Erythroblast (primary cell): ENCODE results near the gene MYOM3.

Experiments
- DNase-seq, 2 experiments: peaks; one replicate each; lab custom pipeline; 2025; lab: John Stamatoyannopoulos, UW
- GATA1 ChIP-seq: IDR thresholded peaks from 2 replicates; pipeline ENCODE4 v1.6.1; 2011; ENCODE audit warnings: low read depth, mild to moderate bottlenecking, control low read depth, low read length, moderate library complexity
- POLR2A ChIP-seq: IDR thresholded peaks from 2 replicates; pipeline ENCODE4 v1.6.1; 2011; ENCODE audit warnings: mild to moderate bottlenecking, low read length

Gene MYOM3

DNA sequence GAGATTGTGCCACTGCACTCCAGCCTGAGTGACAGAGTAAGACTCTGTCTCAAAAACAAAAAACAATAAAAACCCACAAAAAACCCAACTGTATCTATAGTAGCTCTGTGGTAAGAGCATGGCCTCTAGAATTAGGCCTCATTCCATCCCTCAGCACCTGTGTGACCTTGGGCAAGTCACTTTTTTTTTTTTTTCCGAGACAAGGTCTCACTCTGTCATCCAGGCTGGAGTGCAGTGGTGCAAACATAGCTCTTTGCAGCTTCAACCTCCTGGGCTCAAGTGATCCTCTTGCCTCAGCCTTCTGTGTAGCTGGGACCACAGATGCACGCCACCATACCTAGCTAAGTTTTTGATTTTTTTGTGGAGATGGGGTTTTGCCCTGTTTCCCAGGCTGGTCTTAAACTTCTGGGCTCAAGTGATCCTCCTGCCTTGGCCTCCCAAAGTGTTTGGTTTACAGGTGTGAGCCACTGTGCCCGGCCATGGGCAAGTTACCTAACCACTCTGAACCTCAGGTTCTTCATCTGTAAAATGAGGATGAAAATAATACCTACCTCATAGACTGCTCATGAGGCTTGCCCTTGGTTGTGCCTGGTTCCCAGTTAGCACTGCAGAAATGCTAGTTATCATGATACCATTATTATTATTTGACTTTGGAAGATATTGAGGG is 15.3 kb upstream of the MYOM3 start:
- DNase-seq = no peak
- TF ChIP-seq POLR2A (no peak), GATA1 (no peak)

GRCh38 chr1:24126672-24127023 is 14.7 kb upstream of the MYOM3 start:
- TF ChIP-seq POLR2A = no peak
- no peak for TF ChIP-seq GATA1

DNA sequence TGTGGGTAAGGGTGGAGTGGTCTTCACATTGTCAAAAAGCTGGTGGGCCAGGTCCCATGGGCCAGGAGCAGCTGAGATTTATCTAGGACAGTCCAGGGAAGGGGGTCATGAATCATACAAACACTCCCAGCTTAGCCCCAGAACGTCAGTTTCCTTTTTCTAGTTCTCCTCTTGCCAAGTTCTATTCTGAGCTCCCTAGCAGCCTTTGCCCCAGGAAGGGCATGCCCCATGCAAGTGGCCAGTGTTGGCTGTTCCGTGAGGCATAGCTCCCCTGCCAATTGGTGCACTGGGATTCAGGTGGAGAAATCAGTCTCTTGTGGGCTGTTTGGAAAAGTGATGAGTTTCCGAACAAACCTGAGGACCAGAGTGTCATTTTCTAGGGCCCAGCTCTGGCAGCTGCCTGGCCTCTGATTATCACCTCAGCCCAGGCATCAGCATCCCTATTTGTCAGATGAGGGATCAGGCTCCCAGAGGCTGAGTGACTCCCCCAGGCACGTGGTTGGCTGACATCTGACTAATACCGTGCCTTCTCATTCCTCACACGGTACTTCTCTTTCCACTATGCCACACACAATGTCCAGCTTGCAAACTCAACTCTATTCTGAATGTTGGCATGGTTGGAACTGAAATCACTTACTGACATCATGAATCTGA is 14.2 kb upstream of the MYOM3 start:
- TF ChIP-seq POLR2A (no peak), GATA1 (no peak)
- no peak for DNase-seq

More at GRCh38 chr1:24126672-24127023, 14.7 kb upstream of the MYOM3 start:
- no peak for DNase-seq

- no peak for DNase-seq
- TF ChIP-seq POLR2A (no peak), GATA1 (no peak)
Observed at GRCh38 chr1:24125456-24125855, 13.5 kb upstream of the MYOM3 start.

GRCh38 chr1:24124980-24125379 is 13.0 kb upstream of the MYOM3 start:
- DNase-seq = no peak
- no peak for TF ChIP-seq GATA1
- TF ChIP-seq POLR2A = no peak

GRCh38 chr1:24123611-24124010 is 11.7 kb upstream of the MYOM3 start:
- TF ChIP-seq POLR2A = no peak
- TF ChIP-seq GATA1 = no peak

GRCh38 chr1:24122776-24123175 is 10.8 kb upstream of the MYOM3 start:
- TF ChIP-seq POLR2A (no peak), GATA1 (no peak)
- no peak for DNase-seq

More at GRCh38 chr1:24123611-24124010, 11.7 kb upstream of the MYOM3 start:
- no peak for DNase-seq

GRCh38 chr1:24121406-24121805 is 9.5 kb upstream of the MYOM3 start:
- DNase-seq = no peak
- TF ChIP-seq GATA1 (no peak), POLR2A (no peak)

DNA sequence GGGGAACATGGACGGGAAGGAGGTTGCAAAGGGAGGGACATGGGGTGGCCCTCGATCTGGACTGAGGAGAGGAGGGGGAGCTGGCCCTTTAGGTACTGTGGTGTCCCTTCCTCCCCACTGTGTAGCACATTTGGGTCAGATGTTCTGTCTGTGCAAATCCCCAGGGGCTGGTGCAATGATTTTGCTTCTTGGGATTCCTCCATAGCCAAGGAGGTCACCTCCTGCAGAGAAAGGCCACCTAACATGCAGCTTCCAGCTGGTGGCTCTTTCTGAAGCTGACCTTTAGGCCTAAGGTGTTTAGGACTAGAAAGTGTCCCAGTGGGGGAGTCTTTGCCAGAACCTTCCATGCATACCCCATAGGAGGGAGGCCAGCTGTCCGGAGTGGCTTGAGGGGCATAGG is 9.0 kb upstream of the MYOM3 start:
- TF ChIP-seq POLR2A (no peak), GATA1 (no peak)
- DNase-seq = no peak

GRCh38 chr1:24119859-24120756 is 8.2 kb upstream of the MYOM3 start:
- DNase-seq = no peak
- TF ChIP-seq GATA1 (no peak), POLR2A (no peak)

DNA sequence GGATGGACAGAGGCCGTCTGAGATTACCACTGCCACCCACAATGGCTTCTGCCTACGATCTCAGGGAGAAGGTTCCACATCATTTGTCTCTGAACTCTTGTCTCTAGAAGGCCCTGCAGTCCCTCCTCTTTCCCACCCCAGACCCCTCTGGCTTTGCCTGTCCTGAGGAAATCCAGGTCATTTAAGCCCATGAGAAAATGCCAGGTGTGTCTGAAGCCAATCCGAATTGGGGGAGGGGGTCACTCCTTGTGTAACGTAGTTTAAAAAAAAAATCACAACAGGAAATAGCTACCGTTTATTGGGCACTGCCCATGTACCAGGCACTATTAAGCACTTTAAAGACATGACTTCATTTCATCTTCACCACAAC is 7.5 kb upstream of the MYOM3 start:
- no peak for DNase-seq
- no peak for TF ChIP-seq GATA1

GRCh38 chr1:24118410-24119242 is 6.7 kb upstream of the MYOM3 start:
- DNase-seq = no peak
- no peak for TF ChIP-seq GATA1

DNA sequence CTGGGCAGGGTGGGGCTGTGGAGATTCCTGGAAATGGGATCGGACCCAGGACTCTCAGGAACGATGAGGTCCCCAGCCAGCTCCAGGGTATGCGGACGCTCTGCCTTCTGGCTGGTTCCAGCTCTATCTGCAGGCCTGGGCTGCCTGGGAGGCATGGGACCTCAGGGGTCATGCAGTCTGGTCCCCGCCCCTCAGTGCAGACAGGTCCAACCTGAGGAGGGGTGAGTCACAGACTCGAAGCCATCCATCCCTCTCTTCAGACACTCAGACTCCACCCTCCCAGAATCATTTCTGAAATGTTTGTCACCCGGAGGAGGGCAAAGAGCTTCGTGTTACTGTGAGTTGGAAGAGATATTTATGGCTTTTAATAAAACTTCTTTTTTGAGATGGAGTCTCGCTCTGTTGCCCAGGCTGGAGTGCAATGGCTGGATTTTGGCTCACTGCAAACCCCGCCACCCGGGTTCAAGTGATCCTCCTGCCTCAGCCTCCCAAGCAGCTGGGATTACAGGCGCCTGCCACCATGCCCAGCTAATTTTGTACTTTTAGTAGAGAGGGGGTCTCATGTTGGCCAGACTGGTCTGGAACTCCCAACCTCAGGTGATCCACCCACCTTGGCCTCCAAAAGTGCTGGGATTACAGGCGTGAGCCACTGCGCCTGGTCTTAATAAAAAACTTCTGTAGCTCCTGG is 5.9 kb upstream of the MYOM3 start:
- DNase-seq = no peak
- TF ChIP-seq GATA1 = no peak
- no peak for TF ChIP-seq POLR2A
